Spinal cord (tissue), 10 donors: ENCODE measurements around the gene HNRNPU. TPM values are rescaled to one million over a fixed set of nuclear protein-coding genes. Genes with fewer than 3 reads are reported as not detected.
A peak's percentile ranks its signal among the peaks of the same experiment; 100 is the strongest.

ENCODE experiments used
- DNase-seq, 6 donors: peaks; one replicate each; pipeline versions ENCODE4 v3.0.0 to v3.0.0-alpha.2; 2013 to 2015; ENCODE audit warnings: low spot score in 6 of 6, low read depth in 4 of 6
- H3K27ac ChIP-seq: one replicate; pipeline ENCODE4 v1.5.1; 2013; ENCODE audit warnings: low read depth, low read length, control low read depth
- H3K27me3 ChIP-seq: one replicate; pipeline ENCODE4 v1.6.1; 2013; ENCODE audit warnings: low read length; ENCODE audit not compliant: control insufficient read depth, insufficient read depth
- H3K36me3 ChIP-seq: one replicate; pipeline ENCODE4 v1.6.1; 2013; ENCODE audit warnings: low read length; ENCODE audit not compliant: control insufficient read depth, insufficient read depth
- H3K4me1 ChIP-seq: one replicate; pipeline ENCODE4 v1.6.1; 2013; ENCODE audit warnings: low read length; ENCODE audit not compliant: control insufficient read depth, insufficient read depth
- H3K4me3 ChIP-seq: one replicate; pipeline ENCODE4 v1.5.1; 2013; ENCODE audit warnings: low read depth, low read length, control low read depth
- H3K9me3 ChIP-seq: one replicate; pipeline ENCODE4 v1.6.1; 2013; ENCODE audit warnings: low read length; ENCODE audit not compliant: control insufficient read depth, insufficient read depth
- WGBS: methylation state at CpG from one replicate; pipeline ENCODE4 v1.1.5; 2013; ENCODE audit warnings: missing lambda C conversion rate; ENCODE audit not compliant: insufficient coverage; 5-methylcytosine and 5-hydroxymethylcytosine counted together
- polyA plus RNA-seq, 2 donors: library from polyadenylated mRNA; unstranded; fragments of 120-200 nt; gene quantifications; one replicate each; pipeline ENCODE4 v1.2.1, GENCODE V29; 2013; ENCODE audit not compliant: insufficient read length in 2 of 2
- total RNA-seq, 2 donors: library from RNA; depleted of rRNA in 1 of 2; stranded (reverse); fragments of 120-200 nt in 1 of 2; fragments of >200 nt in 1 of 2; gene quantifications; one replicate each; pipeline versions ENCODE4 v1.2.3 to v1.2.4, GENCODE V29; 2013 to 2014
- donor health status: healthy.

Gene HNRNPU
- total and polyA plus RNA-seq, 4 donors: 271 to 445 (median 364) TPM

- no peak for DNase-seq
- H3K36me3 ChIP-seq: peaks cover 29% of the 10 kb centered on the region
These were observed 9.3 kb downstream of the HNRNPU start for GRCh38 chr1:244854865-244855578.

GRCh38 chr1:244854166-244854565, 10.2 kb downstream of the HNRNPU start:
- no peak for DNase-seq
- WGBS: no CpG with 5 or more reads among the region's 5 CpGs
- Histone ChIP-seq H3K27ac (no peak overlapping the region), H3K36me3 (peaks cover 25% of the 10 kb centered on the region), H3K4me3 (no peak overlapping the region), H3K27me3 (no peaks in the 10 kb centered on the region), H3K9me3 (no peaks in the 10 kb centered on the region), H3K4me1 (no peaks in the 10 kb centered on the region)

More at GRCh38 chr1:244854865-244855578, 9.3 kb downstream of the HNRNPU start:
- Histone ChIP-seq H3K9me3 (no peaks in the 10 kb centered on the region), H3K4me3 (no peak overlapping the region), H3K4me1 (peaks cover 3% of the 10 kb centered on the region), H3K27me3 (no peaks in the 10 kb centered on the region), H3K27ac (no peak overlapping the region)
- 95% methylated on average over 3 of the region's 7 CpGs for WGBS

GRCh38 chr1:244852694-244853093, 11.6 kb downstream of the HNRNPU start:
- Histone ChIP-seq H3K27me3 (no peaks in the 10 kb centered on the region), H3K4me1 (no peaks in the 10 kb centered on the region), H3K4me3 (no peak overlapping the region), H3K27ac (no peak overlapping the region), H3K36me3 (peaks cover 25% of the 10 kb centered on the region), H3K9me3 (no peaks in the 10 kb centered on the region)
- no peak for DNase-seq
- WGBS: no CpG with 5 or more reads among the region's 1 CpG

- Histone ChIP-seq H3K27me3 (no peaks in the 10 kb centered on the region), H3K27ac (no peak overlapping the region), H3K36me3 (peaks cover 19% of the 10 kb centered on the region), H3K4me1 (no peaks in the 10 kb centered on the region), H3K4me3 (no peak overlapping the region), H3K9me3 (no peaks in the 10 kb centered on the region)
- DNase-seq: no peak
- WGBS: no CpG with 5 or more reads among the region's 4 CpGs
These were observed 12.7 kb downstream of the HNRNPU start for GRCh38 chr1:244851546-244852231.

- no peaks in the 10 kb centered on the region for H3K4me1 ChIP-seq
- H3K27ac ChIP-seq: no peak overlapping the region
- H3K36me3 ChIP-seq: peaks cover 20% of the 10 kb centered on the region
- H3K27me3 ChIP-seq: no peaks in the 10 kb centered on the region
- H3K9me3 ChIP-seq: no peaks in the 10 kb centered on the region
- no CpG with 5 or more reads among the region's 2 CpGs for WGBS
- DNase-seq: no peak
- H3K4me3 ChIP-seq: no peak overlapping the region
These were observed 13.4 kb downstream of the HNRNPU start for GRCh38 chr1:244850896-244851295.

- Histone ChIP-seq H3K36me3 (peaks cover 23% of the 10 kb centered on the region), H3K4me1 (no peaks in the 10 kb centered on the region), H3K27me3 (no peaks in the 10 kb centered on the region), H3K27ac (no peak overlapping the region), H3K9me3 (no peaks in the 10 kb centered on the region), H3K4me3 (no peak overlapping the region)
- WGBS: no CpG with 5 or more reads among the region's 3 CpGs
- DNase-seq: no peak
These were observed 14.1 kb downstream of the HNRNPU start for GRCh38 chr1:244850099-244850852.

- no peaks in the 10 kb centered on the region for H3K9me3 ChIP-seq
- DNase-seq: no peak
- H3K4me3 ChIP-seq: no peak overlapping the region
- H3K27me3 ChIP-seq: no peaks in the 10 kb centered on the region
- H3K36me3 ChIP-seq: peaks cover 26% of the 10 kb centered on the region
- no CpG with 5 or more reads among the region's 1 CpG for WGBS
- H3K27ac ChIP-seq: no peak overlapping the region
- H3K4me1 ChIP-seq: no peaks in the 10 kb centered on the region
These were observed 15.0 kb downstream of the HNRNPU start for GRCh38 chr1:244849189-244849866.

- Histone ChIP-seq H3K9me3 (no peaks in the 10 kb centered on the region), H3K4me3 (no peak overlapping the region), H3K4me1 (no peaks in the 10 kb centered on the region), H3K27me3 (no peaks in the 10 kb centered on the region), H3K27ac (no peak overlapping the region), H3K36me3 (peaks cover 30% of the 10 kb centered on the region)
- WGBS: no CpG with 5 or more reads among the region's 6 CpGs
- peak in 1 of 6 donors; percentile 40 for DNase-seq
These were observed 17.7 kb downstream of the HNRNPU start for GRCh38 chr1:244846653-244847052.
